OCI-LY1 (cell line): ENCODE results near the gene CREB3L2.
"Not testable (repeated sequence)": the region's sequence is repeated elsewhere in the genome, so short reads cannot be mapped to it uniquely, and the experiment has no call there.

ENCODE experiments used
- H2AFZ ChIP-seq: fragments of 200-600 bp; sonication (generic), shearing (Covaris generic); 2 replicates; pipeline ENCODE4 v1.6.0; 2014; ENCODE audit warnings: antibody characterized with exemption, mild to moderate bottlenecking, low read length
- H3F3A ChIP-seq: fragments of 200-600 bp; sonication (generic), shearing (Covaris generic); 2 replicates; pipeline ENCODE4 v1.6.0; 2014; ENCODE audit warnings: mild to moderate bottlenecking, antibody characterized with exemption, low read length, moderate library complexity; ENCODE audit not compliant: insufficient read depth
- H3K27ac ChIP-seq: fragments of 200-600 bp; sonication (generic); 2 replicates; pipeline ENCODE4 v1.5.1; 2014; ENCODE audit warnings: low read length, mixed run types, mild to moderate bottlenecking, low read depth; ENCODE audit not compliant: poor library complexity, severe bottlenecking
- H3K27me3 ChIP-seq: fragments of 200-600 bp; sonication (generic); 2 replicates; pipeline ENCODE4 v1.6.0; 2014; ENCODE audit warnings: antibody characterized with exemption, mild to moderate bottlenecking, low read length, moderate library complexity; ENCODE audit not compliant: insufficient read depth
- H3K36me3 ChIP-seq: fragments of 200-600 bp; sonication (generic); 2 replicates; pipeline ENCODE4 v1.6.1; 2014; ENCODE audit warnings: mild to moderate bottlenecking, antibody characterized with exemption, low read length, moderate library complexity, mixed read lengths; ENCODE audit not compliant: insufficient read depth
- H3K4me1 ChIP-seq: fragments of 200-600 bp; sonication (generic); 2 replicates; pipeline ENCODE4 v1.5.1; 2014; ENCODE audit warnings: mild to moderate bottlenecking, low read length, moderate library complexity; ENCODE audit not compliant: insufficient read depth, severe bottlenecking
- H3K4me2 ChIP-seq: fragments of 200-600 bp; sonication (generic), shearing (Covaris generic); 2 replicates; pipeline ENCODE4 v1.6.1; 2014; ENCODE audit warnings: low read length
- H3K4me3 ChIP-seq: fragments of 200-600 bp; sonication (generic); 2 replicates; pipeline ENCODE4 v1.5.1; 2014; ENCODE audit warnings: low read length, low read depth, mild to moderate bottlenecking, mixed read lengths; ENCODE audit not compliant: poor library complexity, severe bottlenecking
- H3K79me2 ChIP-seq: fragments of 200-600 bp; shearing (Covaris generic); 2 replicates; pipeline ENCODE4 v1.6.1; 2016; ENCODE audit warnings: mixed run types, low read length, mixed read lengths; ENCODE audit not compliant: insufficient read depth
- H3K9ac ChIP-seq: fragments of 200-600 bp; sonication (generic), shearing (Covaris generic); 2 replicates; pipeline ENCODE4 v1.6.1; 2014; ENCODE audit warnings: mild to moderate bottlenecking, low read length, mixed read lengths
- H3K9me2 ChIP-seq: fragments of 200-600 bp; sonication (generic), shearing (Covaris generic); 2 replicates; pipeline ENCODE4 v1.6.1; 2014; ENCODE audit warnings: low read depth, mild to moderate bottlenecking, low read length, mixed read lengths
- H3K9me3 ChIP-seq: fragments of 200-600 bp; shearing (Covaris generic); 2 replicates; pipeline ENCODE4 v1.6.1; 2014; ENCODE audit warnings: low read length, mixed read lengths
- H4K20me1 ChIP-seq: fragments of 200-600 bp; sonication (generic), shearing (Covaris generic); 2 replicates; pipeline ENCODE4 v1.6.0; 2016; ENCODE audit warnings: mild to moderate bottlenecking, low read length; ENCODE audit not compliant: insufficient read depth
- EZH2 ChIP-seq: fragments of 200-600 bp; sonication (generic), shearing (Covaris generic); IDR thresholded peaks from 2 replicates; pipeline ENCODE4 v1.8.0; 2017; ENCODE audit warnings: borderline replicate concordance, mixed run types, mild to moderate bottlenecking, antibody characterized with exemption, low read length, moderate library complexity, mixed read lengths
- TF ChIP-seq, protein P1 (sequence below): fragments of 200-600 bp; sonication (generic), shearing (Covaris generic); IDR thresholded peaks from 2 replicates; pipeline ENCODE4 v1.5.1; 2017; ENCODE audit warnings: mild to moderate bottlenecking, antibody characterized with exemption, low read length, moderate library complexity, mixed read lengths

CREB3L2 gene

DNA sequence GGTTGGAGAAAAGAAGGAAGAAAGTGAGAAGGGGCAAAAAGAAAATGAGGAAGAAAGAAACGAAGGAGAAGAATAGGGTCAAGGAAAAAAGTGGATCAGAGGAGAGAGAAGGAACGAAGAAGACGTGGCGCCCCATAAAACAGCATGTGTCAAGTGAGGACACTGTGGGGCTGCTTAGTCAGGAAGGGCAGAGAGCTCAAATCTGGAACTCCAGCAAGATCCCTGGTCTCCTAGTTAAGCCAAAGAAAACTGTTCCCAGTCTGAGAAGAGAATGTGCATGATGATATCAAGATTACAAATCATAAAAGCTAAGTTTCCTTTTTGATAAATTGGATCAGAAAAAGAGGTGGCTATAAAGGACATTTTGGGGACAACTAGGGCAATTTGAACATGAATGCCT, 33.0 kb downstream of the CREB3L2 start:
- H4K20me1 ChIP-seq = no peaks in the 10 kb centered on the region
- H3K79me2 ChIP-seq = no peaks in the 10 kb centered on the region
- no peaks in the 10 kb centered on the region for H3K9me3 ChIP-seq
- no peaks in the 10 kb centered on the region for H3K9me2 ChIP-seq
- H3F3A ChIP-seq = no peaks in the 10 kb centered on the region
- H3K36me3 ChIP-seq = no peaks in the 10 kb centered on the region
- H3K27me3 ChIP-seq = no peaks in the 10 kb centered on the region
- H3K4me2 ChIP-seq = no peak overlapping the region
- H3K27ac ChIP-seq = no peak overlapping the region
- H3K9ac ChIP-seq = no peak overlapping the region
- no peak for TF ChIP-seq EZH2
- TF ChIP-seq, protein P1, sequence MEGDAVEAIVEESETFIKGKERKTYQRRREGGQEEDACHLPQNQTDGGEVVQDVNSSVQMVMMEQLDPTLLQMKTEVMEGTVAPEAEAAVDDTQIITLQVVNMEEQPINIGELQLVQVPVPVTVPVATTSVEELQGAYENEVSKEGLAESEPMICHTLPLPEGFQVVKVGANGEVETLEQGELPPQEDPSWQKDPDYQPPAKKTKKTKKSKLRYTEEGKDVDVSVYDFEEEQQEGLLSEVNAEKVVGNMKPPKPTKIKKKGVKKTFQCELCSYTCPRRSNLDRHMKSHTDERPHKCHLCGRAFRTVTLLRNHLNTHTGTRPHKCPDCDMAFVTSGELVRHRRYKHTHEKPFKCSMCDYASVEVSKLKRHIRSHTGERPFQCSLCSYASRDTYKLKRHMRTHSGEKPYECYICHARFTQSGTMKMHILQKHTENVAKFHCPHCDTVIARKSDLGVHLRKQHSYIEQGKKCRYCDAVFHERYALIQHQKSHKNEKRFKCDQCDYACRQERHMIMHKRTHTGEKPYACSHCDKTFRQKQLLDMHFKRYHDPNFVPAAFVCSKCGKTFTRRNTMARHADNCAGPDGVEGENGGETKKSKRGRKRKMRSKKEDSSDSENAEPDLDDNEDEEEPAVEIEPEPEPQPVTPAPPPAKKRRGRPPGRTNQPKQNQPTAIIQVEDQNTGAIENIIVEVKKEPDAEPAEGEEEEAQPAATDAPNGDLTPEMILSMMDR = no peak
- no peak overlapping the region for H3K4me3 ChIP-seq
- H3K4me1 ChIP-seq = no peaks in the 10 kb centered on the region
- H2AFZ ChIP-seq = no peak overlapping the region

DNA sequence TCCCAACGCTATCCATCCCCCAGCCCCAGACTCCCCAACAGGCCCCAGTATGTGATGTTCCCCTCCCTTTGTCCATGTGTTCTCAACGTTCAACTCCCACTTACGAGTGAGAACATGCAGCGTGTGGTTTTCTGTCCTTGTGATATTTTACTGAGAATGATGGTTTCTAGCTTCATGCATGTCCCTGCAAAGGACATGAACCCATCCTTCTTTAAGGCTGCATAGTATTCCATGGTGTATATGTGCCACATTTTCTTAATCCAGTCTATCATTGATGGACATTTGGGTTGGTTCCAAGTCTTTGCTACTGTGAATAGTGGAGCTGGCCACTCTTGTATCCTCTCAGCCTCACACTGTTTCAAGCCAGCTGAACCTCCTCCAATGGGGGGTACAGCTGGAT, 33.5 kb downstream of the CREB3L2 start:
- H3K4me3 ChIP-seq, H3K79me2 ChIP-seq, H3K27ac ChIP-seq, H3K9ac ChIP-seq, H2AFZ ChIP-seq, H4K20me1 ChIP-seq, H3K9me2 ChIP-seq, H3F3A ChIP-seq, H3K36me3 ChIP-seq, H3K9me3 ChIP-seq, H3K4me2 ChIP-seq, H3K27me3 ChIP-seq, H3K4me1 ChIP-seq: not testable (repeated sequence)

DNA sequence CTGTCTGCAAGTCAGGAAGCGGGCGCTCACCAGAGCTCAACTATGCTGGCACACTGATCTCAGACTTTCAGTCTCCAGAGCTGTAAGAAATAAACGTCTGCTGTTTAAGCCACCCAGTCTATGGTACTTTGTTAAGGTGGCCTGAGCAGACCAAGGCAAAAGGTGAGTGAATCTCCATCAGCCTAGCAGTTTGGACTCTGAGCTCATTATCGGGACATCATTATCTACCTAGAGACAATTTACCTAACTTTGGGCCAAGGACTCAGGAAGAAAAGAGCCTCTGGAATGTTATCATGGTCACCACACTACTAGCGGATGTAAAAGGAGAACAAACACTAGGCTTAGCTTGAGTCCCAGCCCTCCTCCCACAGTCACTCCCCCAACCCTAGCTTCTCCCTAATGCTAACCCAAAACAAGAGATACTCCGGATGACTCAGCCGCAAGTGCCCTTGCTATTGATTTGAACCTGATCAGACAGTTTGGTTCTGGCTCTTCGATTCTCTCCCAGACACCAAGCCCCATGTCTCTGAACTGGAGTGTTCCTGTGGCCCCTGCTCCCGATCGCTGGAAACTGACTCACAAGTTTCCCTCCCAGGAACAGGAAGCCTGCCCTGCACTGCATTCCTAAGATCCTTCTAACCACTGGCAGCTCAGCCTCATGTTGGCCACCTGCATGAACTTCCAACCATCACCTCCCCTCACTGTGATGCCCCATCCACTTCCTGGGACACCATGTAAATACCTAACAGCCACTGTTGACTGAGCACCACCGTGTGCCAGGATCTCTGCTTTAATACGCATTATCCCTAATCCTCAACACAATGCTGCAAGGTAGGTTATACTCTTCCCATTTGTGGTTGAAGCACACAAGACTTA, 34.5 kb downstream of the CREB3L2 start:
- H2AFZ ChIP-seq = no peak overlapping the region
- H3K4me2 ChIP-seq = no peak overlapping the region
- no peak overlapping the region for H3K9ac ChIP-seq
- no peak overlapping the region for H3K4me3 ChIP-seq
- H3K9me3 ChIP-seq = no peaks in the 10 kb centered on the region
- H3K9me2 ChIP-seq = no peaks in the 10 kb centered on the region
- H3K79me2 ChIP-seq = no peaks in the 10 kb centered on the region
- no peaks in the 10 kb centered on the region for H3K4me1 ChIP-seq
- H3K27ac ChIP-seq = no peak overlapping the region
- TF ChIP-seq, protein P1 = no peak
- no peak for TF ChIP-seq EZH2
- H4K20me1 ChIP-seq = no peaks in the 10 kb centered on the region
- H3K27me3 ChIP-seq = no peaks in the 10 kb centered on the region
- no peaks in the 10 kb centered on the region for H3F3A ChIP-seq
- no peaks in the 10 kb centered on the region for H3K36me3 ChIP-seq

DNA sequence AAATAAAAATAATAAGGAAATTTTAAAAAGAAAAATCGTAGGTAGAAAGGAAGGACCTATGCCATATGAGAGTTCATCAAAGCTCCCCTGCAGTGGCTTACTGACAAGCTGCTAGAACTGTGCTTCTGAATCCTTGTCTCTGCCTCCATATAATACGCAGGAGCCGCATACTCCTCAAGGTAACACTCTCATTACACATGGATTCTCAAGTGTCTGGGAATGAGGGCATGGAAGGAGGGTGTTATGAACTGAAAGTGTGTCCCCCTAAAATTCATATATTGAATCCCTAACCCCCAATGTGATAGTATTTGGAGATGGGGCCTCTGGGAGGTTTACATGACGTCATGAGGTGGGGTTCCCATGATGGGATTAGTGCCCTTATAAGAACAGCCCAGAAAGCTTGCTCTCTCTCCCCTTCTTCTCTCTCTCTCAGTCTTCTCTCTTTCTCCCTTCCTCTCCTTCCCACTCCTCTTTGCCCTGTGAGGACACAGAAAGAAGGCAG, 35.2 kb downstream of the CREB3L2 start:
- Histone ChIP-seq H3K79me2 (no peaks in the 10 kb centered on the region), H3F3A (no peaks in the 10 kb centered on the region), H3K9me3 (no peaks in the 10 kb centered on the region), H3K27ac (no peak overlapping the region), H3K4me3 (no peak overlapping the region), H3K4me2 (no peak overlapping the region), H3K9ac (no peak overlapping the region), H2AFZ (no peak overlapping the region), H3K4me1 (no peaks in the 10 kb centered on the region), H3K27me3 (no peaks in the 10 kb centered on the region), H3K9me2 (no peaks in the 10 kb centered on the region), H4K20me1 (no peaks in the 10 kb centered on the region), H3K36me3 (no peaks in the 10 kb centered on the region)
- TF ChIP-seq, protein P1 = no peak
